GM21619 (cell line): Measurements from ENCODE around the gene MRO.
"Not testable (repeated sequence)": the region's sequence is repeated elsewhere in the genome, so short reads cannot be mapped to it uniquely, and the experiment has no call there.

Source experiments
- ATAC-seq: cut with Tn5 transposase; IDR thresholded peaks from one replicate; pipeline ENCODE4 v1.9.1; 2021; ENCODE audit not compliant: unreplicated experiment

Gene MRO

DNA sequence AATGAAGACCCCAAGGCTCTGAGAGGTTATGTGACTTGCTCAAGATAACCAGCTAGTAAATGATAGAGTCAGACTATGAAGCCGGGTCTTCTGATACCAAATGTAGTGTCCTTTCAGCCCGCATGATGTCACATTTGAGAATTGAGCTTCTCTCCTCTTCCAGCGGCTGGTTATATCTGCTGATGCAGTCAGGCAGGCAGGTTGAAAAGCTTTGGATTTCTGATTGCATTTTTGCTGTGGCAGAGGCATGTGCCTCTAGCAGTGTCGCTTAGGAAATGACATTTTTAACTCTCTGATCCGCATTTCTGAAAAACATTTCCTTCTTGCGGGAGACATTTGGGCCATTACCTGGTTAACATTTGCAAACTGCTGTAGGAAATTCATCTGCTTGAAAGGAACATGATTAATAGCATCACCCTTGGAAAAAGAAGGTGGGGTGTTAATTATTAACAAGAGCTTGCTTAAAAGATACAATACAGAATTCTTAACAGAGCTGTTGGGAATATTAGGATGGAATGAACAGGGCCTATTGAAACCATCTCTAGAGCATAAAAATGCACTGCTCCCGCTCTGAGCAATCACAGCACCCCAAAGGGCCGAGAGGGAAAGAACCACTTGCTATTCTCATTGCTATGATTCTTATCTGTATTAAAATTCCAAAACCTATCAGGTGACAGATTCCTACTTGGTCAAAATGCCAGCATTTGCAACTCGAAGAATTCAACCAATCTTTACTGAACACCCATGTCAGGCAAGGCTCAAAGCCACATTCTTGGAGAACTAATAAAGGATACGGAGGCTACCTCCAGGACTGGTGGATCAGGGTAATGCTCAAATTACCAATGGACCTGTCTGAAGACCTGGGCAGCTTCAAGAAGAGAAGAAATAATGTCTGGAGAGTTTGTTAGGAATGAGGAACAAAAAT lies 25.9 kb downstream of the MRO start:
- no peak for ATAC-seq

DNA sequence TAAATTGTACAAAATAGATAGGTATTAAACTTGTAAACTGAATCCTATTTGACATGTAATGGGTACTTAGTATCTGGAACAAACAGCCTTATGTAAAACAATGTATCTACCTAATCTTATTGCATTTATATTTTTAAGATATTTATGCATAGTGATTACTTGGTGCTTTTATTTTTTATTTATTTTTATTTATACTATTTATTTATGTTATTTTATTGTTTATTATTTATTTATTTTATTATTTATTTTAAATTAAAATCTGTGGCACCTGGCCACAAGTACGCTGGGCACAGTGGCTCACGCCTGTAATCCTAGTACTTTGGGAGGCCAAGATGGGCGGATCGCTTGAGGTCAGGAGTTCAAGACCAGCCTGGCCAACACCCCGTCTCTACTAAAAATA lies 26.9 kb downstream of the MRO start:
- no peak for ATAC-seq

DNA sequence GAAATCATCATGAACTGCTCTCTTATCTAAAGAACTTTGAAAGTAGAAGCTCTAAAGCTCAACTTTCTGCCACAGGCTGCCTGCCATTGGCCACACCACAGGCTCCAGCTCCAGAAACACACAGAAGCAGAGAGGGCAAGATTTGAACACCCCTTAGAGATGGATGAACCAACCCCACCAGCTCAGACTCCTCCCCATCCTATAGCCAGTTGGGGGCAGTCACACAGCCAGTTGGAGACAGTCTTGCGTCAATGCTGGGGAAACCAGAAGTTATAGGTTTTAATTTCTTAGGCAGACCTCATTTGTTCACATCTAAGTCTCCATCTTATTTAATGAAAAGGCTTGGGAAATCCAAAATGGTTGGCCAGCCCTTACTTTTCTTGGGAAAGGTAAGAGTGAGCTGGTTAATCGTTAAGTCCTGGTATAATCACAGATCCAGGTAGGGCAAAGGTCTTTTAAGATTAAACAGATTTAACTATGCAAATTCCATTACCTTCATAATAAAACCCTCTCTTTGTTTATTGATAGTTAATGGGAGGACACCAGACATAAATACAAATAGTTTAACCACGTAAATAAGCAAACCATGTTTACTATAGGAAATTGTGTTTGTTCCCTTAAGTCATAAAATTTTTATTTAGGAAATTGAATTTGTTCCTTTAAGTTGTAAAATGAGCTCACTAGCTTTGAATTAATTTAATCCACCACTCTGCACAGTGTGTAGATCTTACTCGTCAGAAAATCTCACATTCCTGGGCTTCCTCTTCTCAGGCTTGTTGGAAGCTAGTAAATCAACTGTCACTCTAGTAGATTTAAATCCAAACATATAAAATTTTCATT lies 28.0 kb downstream of the MRO start:
- no peak for ATAC-seq

DNA sequence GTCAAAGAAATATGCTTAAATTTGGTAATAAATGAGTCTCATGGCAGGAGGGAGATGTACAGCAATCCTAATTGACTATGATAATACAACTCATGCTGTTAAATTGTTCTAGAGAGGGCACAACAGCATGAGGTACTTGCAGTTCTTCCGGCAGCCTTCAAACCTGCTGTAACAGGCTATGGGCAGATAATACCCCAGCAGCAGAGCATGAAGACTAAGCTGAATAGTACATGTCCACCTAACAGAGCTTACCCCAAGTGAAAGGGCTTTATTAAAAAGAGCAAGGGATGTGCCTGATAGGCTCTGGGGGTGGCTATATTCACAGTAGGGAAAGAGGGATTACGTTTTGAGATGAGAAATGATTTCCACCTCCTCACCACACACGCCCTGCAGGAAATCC lies 28.9 kb downstream of the MRO start:
- no peak for ATAC-seq

DNA sequence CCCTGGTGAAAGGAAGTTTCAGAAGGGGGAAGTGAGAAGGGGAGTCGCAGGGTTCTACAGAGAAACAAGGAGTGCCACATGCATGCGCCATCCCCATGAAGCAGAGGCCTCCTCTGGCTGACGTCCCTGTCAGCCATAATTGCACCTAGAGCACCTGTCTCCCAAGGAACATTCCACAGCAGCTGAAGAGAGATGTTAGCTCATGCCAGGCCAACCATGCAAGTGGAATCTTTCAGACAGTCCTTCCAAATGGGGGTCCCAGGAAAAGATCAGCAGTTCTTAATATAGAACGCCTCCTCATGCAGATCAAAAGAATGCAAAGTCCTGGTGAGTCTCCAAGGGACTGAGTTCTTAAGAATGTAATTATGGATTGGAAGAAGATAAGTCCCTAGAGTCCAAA lies 29.6 kb downstream of the MRO start:
- no peak for ATAC-seq

DNA sequence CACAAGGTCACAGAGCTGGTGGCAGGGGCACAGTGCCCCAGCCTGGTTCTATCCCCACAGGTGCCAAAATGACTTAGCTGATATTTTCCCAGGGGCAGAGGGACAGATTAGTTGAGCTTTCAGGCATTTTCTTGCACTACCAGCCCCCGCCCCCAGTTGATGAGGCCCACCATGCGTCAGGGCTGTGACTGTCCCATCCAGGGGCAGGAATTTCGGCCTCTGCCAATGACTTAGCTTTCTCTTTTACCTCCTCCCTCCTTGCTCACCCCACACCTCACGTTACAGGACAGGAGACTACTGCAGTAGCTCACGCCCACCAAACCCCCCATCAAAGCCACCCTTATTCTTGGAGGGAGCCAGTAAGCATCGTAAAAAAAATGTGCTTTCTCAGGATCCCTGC lies 31.5 kb downstream of the MRO start:
- ATAC-seq = no peak

DNA sequence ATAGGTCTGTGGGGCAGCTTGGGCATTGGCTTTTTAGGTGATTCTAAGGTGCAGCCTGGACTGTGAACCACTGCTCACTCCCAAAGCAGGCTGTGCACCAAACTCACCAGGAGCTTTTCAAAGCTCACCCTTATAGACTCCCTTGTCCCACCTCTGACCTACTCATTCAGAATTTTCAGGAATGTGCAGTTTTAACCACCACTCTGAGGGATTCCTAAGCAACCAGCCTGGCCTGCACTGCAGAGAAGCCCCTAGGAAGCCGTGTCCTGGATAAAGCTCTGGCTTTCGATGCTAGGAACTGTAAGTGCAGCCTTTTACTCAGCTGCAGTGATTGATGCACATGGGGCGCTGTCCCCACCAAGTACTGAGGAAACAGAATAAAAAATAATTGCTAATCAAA lies 33.0 kb downstream of the MRO start:
- no peak for ATAC-seq

DNA sequence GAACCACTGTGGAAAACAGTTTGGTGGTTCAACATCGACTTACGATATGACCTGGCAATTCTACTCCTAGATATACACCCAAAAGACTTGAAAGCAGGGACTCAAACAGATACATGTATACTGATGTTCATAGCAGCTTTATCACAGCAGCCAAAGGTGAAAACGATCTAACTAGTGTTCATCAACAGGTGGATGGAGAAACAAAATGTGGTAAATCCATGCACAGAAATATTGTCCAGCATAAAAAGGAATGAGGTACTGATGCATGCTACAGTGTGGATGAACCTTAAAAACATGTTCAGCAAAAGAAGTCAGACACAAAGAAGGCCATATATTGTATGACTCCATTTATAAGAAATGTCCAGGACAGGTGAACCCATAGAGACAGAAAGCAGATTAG lies 36.3 kb downstream of the MRO start:
- no peak for ATAC-seq

DNA sequence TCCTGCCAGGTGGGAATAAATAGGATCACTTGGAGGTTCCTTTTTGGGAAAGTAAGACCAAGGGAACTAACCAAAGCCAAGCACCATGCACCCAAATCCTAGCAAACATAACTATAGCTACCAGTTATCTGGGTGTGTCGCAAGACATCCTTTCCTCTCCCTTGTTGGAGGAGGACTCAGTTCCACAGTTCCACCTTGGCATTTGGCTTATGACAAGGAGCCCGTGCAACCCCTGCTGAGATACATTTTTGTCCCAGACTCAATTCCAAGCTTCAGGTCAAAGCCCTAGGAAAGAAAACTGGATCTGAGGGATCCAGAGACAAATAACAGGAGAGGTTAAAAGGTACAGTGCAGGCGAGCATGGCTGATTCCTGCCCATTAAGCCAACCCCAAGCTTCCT lies 40.8 kb downstream of the MRO start:
- ATAC-seq = not testable (repeated sequence)

DNA sequence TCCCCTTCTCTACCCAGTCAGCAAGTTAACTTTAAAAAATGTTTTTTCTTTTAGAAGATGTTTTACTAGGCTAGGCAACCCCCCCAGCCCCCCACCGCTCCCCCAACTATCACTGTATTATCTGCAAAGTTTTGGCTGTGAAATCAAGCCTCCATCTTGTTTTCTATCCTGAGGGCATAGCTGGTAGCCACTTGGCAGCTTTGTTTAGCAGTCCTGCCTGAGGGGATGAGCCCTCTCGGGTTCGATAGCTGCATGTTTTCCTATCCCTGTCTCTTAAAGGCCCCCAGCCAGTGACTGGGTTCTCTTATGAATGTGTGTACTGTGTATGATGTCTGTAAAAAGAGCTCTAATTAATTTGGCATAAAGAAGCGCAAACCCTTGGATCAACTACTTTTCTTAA lies 43.4 kb downstream of the MRO start:
- ATAC-seq = no peak

DNA sequence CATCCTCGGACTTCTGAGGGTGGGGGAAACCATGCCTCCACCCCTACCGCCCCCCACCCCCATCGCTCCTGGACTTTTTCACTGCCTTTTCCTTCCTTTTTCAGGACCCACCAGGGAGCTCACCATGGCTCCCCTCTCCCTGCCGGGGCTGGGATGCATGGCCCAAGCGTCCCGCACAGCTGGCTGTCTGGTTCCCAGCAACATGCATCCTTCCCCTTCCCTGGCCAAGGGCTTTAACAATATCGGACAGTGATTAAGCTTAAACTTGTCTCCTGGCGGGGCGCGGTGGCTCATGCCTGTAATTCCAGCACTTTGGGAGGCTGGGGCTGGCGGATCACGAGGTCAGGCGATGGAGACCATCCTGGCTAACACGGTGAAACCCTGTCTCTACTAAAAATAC lies 44.1 kb downstream of the MRO start:
- ATAC-seq = no peak

DNA sequence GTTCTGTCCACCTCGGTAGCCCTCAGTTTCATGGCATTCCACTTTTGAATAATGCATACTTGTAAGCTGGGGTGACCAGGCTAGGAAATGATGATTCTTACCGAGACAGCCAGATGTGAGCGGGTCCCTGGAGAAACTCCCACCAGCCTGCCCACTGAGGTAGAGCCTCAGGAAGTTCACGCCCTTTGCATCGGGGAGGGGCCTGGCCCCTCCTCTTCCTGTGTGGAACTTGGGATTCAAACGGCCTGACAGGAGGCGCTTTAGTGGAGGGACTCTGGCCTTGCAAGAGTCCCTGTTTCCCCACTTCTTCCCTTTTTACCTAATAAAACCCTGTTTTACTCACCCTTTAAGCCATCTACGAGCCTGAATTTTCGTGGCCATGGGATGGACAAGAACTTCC lies 44.6 kb downstream of the MRO start:
- ATAC-seq = no peak

DNA sequence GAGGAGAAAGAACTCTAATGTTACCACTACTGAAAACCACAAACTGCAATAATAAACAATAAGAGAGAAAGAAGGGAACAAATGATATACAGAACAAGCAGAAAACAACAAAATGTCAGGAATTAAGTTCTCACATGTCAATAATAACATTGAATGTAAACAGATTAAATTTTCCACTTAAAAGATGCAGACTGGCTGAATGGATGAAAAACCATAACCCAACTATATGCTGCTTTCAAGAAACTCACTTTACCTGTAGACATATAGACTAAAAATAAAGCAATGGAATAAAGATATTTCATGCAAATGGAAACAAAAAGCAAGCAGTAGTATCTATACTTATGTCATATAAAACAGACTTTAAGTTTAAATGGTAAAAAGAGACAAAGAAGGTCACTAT lies 50.4 kb downstream of the MRO start:
- ATAC-seq = no peak

DNA sequence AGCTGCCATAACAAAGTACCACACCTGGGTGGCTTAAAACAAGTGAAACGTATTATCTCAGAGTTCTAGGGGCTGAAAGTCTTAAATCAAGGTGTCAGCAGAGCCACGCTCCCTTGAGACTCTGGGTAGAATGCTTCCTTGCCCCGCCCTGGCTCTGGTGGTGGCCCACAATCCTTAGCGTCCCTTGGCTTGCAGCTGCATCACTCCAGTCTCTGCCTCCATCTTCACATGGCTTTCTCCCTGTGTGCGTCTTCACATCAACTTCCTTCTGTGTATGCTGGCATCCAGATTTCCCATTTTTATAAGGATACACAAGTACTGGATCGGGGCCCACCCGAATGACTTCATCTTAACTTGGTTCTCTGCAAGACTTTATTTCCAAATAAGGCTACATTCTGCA lies 62.5 kb downstream of the MRO start:
- no peak for ATAC-seq

DNA sequence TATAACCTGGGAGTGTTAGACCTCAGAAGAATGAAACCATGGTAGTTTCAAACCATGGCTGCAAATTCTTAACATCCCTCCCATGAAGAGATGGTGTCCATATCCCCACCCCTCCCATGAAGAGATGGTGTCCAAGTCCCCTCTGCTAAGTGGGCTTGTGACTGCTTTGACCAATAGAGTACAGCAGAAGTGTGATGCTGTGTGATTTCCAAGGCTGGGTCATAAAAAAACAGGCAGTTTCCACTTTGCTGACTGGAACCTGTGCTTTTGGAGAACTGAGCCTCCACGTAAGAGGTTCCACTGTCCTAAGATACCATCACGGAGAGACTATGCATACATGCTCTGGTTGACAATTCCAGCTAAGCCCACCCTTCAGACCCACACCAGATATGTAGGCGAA lies 65.5 kb downstream of the MRO start:
- ATAC-seq = no peak

DNA sequence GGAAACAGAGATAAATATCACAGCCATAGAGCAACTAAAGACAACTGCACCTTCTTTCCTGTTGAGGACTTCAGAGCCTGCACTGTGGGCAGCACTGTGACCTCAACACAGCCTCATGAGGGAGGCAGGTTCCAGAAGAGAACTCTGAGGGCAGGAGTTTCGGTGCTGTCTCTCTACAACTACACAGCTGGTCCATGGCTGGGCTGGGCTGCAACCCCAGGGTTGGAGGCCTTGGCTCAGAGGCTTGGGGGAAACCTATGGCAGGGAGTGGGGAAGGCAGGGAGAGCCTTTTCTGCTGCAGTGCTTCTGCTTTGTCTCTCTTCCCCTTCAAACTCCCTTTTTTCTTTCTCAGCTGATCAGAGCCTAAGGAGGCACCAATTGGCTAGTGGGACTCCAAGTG lies 66.5 kb downstream of the MRO start:
- no peak for ATAC-seq

DNA sequence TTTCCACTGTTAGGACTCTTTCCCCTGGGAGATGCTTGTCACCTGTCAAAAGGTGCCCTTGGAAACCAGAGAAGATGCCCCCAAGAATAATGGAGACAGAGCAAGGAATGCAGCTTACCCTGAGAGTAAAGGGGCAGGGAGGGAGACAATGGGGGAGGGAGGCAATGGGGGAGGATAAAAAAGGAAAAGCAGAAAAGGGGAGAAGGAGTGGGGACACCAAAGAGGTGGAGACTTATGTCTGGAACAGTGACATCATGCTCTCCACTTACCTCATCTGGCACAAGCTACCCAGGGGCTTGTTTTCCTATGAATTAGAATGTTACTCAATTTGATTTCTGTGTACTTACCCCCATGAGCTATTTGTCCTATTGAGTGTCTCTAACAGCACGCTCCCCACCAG lies 67.9 kb downstream of the MRO start:
- ATAC-seq = no peak

DNA sequence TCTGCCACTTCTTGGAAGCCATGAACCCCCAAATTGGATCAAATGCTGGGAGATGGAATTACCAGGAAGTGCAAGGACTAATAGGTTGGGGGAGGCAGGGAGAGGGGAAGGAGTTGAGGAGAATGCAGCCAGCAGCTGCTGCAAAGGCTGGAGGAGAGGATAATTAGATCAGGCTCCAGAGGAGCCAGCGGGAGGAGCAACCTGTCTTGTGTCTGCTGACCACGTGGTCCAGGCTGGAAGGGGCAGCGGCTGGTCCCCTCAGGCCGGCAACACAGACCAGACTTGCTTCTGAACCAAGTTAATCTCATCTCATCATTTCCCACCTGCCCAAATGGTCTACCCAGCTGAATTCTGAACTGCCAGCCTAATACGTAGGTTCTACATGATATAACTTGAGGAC lies 68.3 kb downstream of the MRO start:
- no peak for ATAC-seq

DNA sequence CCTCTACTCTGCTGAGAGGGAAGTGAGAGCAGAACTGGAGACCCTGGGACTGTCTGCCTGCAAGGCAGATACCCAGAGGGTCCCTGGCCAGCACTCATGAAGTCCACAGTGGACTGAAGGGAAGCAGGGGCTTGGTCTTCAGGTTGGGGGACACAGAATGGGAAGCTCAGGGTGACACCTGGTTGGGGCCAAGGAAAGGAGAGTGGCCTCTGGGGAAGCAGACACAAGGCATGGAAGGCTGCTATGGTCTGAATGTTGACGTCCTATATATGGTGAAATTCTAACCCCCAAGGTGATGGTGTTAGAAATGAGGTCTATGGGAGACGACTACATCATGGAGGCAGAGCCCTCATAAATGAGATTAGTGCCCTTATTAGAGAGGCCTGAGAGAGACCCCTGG lies 69.3 kb downstream of the MRO start:
- no peak for ATAC-seq

DNA sequence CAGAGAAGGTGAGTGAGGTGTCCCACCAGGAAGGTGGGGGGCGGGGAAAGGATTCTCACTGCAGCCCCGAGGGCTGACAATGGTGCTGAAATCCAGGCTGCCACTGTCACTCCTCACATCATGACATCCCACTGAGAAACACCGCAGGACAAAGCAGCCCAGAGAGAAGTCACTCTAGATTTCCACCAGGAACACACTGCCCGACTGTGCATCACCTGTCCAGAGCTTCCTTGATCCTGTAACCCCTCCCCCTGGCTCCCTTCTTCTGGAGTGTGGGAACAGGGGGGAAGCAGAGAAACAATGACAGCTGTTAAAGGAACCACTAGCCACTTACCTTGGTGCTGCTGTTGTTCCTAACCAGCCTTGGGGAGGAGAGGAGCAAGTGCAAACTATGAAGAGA lies 69.9 kb downstream of the MRO start:
- ATAC-seq = no peak

DNA sequence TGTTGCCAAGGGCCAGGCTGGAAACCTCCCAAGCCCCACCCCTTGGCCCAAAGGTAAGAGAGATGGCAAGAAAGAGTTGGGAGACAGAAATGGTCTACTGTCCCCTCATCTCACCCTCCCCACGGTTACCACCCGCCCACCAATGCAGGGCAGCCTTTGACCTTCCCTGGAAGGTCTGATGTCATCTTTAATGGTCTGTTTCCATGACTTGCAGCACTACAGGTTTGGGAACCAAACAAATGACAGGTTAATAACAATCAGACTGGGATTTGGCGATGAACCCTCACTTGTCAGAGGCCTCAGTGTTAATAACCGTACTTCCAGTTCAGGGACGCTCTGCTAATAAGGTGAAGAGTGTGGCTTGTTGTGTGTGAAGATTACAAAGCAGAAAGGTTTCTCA lies 70.4 kb downstream of the MRO start:
- ATAC-seq = no peak
